Measurements from ENCODE around the gene ARMC9.
"Not testable (repeated sequence)": the region's sequence is repeated elsewhere in the genome, so short reads cannot be mapped to it uniquely, and the experiment has no call there.

Gene ARMC9, protein sequence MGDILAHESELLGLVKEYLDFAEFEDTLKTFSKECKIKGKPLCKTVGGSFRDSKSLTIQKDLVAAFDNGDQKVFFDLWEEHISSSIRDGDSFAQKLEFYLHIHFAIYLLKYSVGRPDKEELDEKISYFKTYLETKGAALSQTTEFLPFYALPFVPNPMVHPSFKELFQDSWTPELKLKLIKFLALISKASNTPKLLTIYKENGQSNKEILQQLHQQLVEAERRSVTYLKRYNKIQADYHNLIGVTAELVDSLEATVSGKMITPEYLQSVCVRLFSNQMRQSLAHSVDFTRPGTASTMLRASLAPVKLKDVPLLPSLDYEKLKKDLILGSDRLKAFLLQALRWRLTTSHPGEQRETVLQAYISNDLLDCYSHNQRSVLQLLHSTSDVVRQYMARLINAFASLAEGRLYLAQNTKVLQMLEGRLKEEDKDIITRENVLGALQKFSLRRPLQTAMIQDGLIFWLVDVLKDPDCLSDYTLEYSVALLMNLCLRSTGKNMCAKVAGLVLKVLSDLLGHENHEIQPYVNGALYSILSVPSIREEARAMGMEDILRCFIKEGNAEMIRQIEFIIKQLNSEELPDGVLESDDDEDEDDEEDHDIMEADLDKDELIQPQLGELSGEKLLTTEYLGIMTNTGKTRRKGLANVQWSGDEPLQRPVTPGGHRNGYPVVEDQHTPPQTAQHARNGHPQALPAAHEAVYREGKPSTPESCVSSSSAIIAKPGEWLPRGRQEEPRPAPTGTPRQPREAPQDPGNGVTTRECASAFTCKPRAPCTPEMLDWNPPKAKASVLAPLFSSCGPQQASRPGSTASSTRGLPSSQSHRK

DNA sequence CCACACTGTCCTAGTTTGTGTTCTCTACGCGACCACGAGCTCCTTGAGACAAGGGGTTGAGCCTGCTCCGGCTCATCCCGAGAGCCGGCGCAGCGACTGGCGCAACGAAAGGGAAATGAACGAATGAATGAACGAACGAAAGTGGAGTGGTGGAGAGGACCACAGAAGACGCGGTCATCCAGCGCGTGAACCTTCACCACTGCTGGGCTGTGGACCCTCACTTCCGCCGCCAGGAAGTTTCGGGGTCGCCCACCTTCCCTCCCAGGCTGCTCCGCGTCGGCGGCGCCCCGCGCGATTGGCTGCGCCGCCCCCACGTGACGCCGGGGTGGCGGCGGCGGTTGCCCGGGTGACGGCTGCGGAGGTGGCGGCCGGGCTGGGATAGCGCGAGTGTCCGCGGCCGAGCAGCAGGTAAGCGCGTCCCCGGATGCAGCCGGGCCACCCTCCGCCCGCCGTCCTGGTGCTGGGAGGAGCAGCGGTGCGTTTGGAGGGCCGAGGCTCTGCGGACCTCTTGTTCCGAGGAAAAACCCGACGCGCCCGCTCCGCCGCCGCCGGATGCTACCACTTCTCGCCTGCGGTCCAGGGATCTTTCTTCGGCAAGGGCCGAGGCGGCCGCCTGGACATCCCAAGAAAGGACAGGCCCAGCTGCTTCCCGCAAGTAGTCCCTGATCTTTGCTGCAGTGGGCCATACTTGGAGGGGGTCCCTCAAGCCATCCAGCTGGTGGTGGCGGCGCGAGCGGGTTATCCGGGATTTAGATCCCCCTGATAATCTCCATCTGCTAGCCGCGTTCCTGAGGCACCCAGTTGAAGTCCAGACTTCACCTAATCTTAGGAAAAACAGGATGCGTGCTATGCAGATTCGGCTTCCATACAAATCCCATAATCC lies at the start of gene ARMC9:
ARMC9 (plus strand) TSS at position 341 of the 883 bp plus-strand sequence. CDS start 7,608 bp downstream, outside the sequence.
- DNase-seq (ENCODE audit: low read depth, low spot score): no peak

DNA sequence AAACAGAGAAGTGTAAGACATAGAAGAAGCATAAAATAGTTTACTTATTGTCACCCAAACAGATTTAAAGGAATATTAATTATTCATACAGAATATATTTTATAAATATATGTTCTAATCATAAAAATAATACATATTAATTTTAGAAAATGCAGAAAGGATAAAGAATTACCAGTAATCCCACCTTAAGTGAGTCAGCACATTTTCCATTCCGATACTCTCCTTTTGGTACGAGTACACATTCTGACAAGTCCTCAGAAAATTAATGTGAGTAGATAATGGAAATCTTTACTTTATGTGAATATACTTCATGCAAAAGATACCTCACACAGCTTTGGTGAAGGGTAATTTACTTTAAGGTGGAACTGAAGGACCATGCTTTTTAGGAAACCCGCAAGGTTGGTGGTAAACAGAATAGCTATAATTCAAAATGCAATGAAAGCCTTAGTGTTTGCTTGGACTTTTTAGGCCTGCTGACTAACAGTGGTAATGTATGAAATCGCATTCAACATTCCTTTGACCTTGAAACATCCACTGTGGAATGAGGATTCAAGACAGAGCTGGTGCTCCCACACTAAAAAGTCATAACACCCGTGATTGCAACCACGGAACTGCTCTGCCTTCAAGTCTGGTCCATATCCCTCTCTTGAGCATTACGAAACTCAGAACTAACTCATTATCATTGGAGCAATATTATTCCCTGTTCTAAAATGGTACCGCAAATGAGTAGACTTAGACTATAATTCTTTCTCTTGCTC lies 45.5 kb upstream of the ARMC9 start:
- no peak for DNase-seq (ENCODE audit: low read depth, low spot score)

DNA sequence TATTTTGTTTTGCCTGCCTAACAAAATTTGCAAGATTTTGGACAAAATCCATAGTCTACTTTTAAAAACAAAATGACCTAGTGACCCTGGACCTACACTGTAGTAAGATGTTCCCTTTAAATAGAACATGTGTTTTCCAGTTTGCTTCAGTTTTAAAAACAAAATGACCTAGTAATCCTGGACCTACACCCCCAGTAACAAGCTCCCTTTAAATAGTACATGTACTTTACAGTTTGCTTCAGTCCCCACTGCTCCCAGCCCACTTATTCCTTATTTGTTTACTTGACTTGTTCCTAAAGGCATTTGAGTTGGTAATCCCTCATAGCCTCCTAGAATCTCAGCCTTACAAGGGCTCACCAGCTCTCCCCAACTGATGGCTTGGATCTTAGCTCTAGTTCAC lies 39.1 kb upstream of the ARMC9 start:
- DNase-seq (ENCODE audit: low read depth, low spot score): no peak

DNA sequence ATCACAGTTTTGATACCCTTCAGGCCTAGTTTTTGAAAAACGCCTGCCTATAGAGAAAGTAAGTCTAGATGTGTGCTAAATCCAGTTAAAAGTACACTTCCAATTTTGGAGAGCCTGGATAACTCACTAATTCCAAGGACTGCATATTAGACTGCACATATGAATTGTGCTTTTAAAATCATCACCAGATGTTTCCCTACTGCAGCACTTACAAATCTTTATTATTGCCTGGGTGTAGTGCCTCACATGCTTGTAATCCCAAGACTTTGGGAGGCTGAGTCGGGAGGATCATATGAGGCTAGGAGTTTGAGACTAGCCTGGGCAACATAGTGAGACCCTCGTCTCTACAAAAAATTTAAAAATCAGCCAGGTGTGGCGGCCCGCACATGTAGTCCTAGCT lies 37.7 kb upstream of the ARMC9 start:
- DNase-seq (ENCODE audit: low read depth, low spot score): no peak

DNA sequence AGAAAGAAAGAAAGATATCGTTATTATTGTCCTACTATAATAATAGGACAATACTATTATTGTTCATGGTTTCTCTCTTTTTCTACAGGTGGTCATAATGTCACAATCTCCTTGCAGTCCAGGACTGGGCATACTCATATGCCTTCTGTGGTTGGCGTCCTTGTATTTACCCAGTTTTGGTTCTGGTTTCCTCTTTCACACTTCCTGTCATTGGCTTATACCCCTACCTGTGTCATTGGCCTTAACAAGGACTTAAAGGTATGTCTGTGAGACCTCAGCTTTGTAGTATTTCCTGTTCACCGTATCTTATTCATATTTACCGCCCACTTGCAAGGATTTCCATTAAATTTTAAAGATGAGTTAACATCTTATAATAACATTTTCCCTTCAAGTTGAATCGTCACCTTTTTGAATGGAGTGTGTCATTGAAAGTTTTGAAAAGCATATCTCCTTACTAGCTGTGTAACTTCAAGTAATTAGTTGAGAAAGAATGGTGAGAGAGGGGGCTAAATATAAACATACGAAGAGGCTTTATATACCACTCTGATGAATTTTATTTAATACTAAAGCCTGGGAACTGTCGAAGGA lies 37.1 kb upstream of the ARMC9 start:
- no peak for DNase-seq (ENCODE audit: low read depth, low spot score)

DNA sequence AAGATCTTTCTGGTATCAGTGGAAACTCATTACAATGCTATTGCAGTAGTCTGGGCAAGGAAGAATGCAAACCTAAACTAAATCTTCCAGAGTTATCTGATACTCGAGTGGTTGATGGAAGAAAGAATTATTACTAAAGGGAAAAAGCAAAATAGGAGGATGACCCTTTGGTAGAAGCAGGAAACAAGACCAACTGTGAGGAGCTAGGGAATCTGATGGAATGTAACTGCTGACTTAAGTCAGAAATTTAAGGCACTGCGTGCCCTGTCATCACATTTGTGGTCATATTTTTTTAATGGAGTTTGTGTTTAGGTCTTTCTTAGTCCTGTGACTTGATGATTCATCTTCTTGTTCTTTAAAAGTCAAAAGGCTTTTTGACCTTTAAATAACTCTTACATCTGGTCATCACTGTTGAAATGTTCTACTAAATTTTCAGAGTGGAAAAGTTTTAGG lies 36.5 kb upstream of the ARMC9 start:
- DNase-seq (ENCODE audit: low read depth, low spot score): peak; percentile 91

DNA sequence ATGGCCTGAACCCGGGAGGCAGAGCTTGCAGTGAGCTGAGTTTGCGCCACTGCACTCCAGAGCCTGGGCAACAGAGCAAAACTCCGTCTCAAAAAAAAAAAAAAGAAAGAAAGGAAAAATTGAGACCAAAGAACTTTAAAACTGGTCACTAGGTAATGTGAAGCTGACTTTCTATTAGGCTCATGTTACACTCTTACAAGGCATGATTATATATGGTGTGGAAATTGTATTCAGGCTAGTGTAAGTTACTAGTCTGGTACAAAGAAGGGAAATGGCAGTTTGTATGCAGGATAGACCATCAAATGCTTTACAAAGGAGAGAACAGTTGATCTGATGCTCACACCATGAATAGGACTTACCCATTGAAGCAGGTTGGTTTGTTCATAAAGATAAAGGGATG lies 35.4 kb upstream of the ARMC9 start:
- DNase-seq (ENCODE audit: low read depth, low spot score): no peak

DNA sequence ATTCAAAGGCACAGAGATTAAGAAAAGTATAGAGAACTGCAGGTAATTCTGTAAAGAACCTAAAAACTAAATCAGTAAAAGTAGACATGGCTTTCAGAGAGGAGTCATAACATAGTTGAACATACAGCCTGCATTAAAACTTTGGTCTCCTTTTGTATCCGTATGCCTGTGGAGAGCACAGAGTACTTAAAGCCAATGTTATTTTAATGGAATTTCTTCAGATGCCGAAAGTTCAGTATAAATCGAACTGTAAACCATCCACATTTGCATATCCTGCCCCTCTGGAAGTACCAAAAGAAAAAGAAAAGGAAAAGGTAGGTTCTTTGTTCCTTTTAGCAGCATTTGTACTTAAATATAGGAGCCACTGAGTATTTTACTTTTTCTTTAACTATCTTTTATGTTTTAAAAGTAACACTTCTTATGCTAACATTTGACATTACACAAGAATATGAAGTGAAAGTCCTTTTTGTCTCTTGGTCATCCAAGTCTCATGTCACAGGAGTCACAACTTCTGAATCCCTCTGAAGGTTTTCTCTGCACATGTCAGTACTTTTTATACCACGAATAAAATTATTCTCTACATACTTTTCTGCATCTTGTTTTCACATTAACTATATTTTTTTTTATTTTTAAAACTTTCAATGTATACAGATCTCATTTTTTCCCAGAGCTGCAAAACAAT lies 34.9 kb upstream of the ARMC9 start:
- DNase-seq (ENCODE audit: low read depth, low spot score): no peak

DNA sequence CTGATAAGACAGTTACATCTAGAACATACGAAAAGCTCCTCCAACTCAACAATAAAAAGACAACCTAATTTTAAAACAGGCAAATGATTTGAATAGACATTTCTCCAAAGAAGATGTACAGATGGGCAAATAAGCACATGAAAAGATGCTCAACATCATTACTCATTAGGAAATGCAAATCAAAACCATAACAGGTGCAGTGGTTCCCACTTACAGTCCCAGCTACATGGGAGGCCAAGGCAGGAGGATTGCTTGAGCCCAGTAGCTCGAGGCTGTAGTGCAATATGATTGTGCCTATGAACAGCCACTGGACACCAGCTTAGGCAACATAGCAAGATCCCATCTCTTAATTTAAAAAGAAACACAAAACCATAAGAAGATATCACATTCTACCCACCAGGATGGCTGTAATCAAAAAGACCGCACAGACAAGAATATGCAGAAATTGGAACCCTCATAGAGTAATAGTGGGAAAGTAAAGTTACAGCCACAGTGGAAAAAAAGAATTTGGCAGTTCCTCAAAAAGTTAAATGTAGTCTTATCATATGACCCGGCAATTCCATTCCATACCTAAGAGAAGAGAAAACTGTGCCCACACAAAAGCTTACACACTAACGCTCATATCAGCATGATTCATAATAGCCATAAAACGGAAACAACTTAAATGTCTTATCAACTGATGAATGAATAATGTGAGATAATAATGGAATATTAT lies 30.5 kb upstream of the ARMC9 start:
- no peak for DNase-seq (ENCODE audit: low read depth, low spot score)

DNA sequence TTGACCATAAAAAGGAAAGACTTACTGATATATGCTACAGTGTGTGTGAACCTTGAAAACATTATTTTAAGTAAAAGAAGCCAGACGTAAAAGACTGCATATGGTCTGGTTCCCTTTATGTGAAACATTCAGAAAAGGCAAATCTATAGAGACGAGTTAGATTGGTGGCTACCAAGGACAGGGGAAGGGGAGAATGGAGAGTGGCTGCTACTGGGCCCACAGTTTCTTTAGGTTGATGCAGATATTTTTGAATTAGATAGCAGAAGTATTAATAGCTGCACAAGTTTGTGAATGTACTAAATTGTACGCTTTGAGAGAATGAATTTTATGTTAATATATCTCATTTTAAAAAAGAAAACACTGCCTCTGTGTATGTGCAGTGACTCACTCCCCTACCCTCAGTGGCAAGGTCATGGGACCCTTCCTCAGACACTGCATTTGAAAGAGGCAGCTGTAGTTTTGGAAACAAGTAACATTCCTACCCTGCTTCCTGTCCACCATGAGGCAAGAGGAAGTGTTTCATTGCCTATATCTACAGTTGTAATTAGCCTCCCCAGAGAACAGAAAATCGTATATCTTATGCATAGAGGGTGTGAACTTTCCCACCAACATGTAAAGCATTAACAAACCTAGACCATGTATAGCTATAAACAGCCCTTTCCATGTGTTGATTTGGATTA lies 29.8 kb upstream of the ARMC9 start:
- no peak for DNase-seq (ENCODE audit: low read depth, low spot score)

DNA sequence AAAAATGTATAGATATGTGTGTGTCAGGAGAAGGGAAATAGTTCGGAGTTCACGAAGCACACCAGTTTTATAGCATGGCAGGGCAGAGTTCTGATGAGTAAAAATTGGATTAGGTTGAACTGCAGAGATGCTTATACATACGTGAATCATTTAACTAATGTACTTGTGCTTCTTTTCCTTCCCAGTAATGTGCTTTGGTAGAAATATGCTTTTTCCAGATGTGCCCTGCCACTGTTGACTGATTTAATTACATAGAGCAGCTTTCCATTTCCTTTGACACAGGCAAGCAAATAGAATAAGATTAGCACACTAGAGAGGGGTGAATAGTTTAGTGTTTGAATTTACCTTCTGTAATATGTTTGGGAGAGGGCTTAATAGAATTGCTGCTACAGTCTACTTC lies 28.9 kb upstream of the ARMC9 start:
- no peak for DNase-seq (ENCODE audit: low read depth, low spot score)

DNA sequence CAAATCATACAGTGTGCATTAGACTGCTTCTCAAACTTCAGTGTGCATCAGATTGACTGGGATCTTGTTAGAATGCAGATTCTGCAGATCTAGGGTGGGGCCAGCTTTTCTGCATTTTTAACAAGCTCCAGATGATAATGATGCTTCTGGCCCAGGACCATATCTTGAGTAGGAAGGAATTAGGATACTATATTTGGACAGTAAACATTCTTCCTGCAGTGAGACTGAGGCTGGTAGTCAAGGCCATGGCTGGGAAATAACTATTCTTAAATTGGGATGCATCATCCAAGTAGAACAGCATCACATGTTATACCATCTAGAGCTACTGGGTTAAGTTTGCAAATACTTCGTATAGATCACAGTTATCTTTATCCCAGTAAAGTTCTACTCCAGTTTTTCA lies 28.4 kb upstream of the ARMC9 start:
- no peak for DNase-seq (ENCODE audit: low read depth, low spot score)

DNA sequence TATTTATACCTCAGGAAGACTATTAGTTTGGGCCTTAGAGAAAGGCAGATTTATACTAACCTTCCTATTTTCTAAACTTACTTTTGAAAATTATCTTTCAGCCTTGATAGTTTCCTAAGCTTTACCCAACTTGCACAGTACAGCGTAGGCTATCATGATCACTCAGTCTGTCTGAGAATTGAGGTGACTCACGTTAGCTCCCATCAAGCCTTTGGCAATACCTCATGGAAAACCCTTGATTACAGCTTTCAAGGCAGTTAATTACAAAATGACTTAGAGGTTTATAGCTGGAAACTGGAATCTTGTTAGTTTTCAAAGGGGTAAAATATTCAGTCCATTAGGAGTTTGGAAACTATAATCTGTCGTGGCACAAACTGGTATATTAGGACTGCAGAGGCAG lies 26.4 kb upstream of the ARMC9 start:
- no peak for DNase-seq (ENCODE audit: low read depth, low spot score)

DNA sequence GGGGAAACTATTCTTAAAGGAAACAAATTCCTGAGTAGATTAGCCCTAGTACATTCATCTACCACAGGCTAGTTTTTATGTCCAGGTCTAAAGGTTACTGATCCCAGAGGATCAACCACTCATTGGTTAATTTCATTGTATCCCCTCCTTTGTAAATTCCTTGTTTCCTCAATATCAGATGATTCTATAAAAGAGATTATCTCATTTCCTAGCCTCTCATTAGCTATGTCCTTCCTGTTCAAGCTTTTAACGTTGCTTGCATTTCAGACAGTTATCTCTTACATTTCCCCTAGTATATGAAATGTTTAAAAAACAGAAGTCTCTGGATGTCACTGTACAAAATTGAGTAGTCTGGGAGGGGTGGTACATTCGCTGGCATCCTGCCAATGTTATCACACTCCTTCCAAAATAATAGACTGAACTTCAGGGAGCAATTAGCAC lies 24.2 kb upstream of the ARMC9 start:
- no peak for DNase-seq (ENCODE audit: low read depth, low spot score)

DNA sequence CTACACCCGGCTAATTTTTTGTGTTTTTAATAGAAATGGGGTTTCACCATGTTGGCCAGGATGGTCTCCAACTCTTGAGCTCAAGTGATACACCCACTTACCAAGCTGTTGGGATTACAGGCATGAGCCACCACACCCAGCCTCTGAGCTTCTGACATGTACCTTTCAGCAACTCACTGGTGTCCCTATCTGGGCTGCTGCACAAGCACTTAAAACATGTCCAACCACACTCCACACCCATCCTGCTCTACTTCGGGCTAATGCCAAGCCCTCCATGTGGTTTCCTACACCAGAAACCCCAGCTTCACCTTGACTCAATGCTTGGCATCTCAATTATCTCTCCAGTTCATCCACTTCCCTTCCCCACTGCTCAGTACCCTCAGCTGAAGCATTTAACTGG lies 22.4 kb upstream of the ARMC9 start:
- DNase-seq (ENCODE audit: low read depth, low spot score): no peak

DNA sequence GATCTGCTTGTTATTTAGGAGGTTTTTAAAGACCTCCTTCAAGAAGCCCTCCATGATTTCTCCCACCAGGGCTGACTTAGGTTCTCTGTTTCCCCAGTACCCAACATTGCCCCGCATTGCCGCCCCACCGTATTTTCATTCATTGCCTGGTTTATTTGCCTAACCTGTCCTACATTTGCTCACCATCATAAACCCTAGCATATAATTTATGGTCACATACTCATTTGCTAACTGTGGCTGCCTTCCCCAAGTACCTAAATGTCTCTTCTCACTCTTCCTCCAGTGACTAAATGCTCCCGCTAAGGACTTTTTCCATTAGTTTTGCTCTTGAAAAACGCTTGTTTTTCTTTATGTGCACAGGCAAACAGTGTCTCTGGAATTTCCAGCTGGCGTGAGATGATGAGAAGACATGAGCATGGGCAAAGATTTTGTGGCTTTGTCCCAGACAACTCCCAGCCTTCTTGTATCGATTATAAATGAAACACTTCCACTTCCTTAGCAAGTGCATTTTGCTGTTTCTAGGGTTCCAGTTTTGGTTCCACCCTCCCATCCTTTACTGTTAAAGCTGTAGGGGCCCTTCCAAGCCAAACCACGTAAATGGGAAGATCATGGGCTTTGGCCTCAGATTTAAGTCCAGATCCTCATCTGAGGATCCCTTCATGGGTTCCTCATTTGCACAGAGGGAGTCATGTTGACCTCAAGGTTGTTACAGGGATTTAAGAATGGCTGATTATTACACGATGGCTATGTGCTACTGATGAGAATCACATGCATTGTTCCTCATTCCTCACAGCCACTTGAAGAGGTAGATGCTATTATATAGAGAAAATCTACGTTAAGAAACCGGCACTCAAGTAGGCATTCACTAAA lies 21.0 kb upstream of the ARMC9 start:
- no peak for DNase-seq (ENCODE audit: low read depth, low spot score)

DNA sequence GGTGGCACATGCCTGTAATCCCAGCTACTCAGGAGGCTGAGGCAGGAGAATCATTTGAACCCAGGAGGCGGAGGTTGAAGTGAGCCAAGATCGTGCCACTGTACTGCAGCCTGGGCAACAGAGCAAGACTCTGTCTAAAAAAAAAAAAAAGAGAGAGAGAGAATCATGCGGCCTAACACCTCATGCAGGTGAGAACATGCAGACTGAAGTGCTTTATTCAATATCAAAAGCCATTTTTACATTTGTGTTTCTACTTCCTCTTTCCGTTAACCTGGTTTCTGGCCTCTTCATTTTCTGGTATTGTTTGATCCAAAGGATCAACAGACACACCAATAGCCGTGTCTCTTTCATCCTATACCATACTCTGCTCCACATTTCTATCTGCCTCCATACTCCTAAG lies 19.6 kb upstream of the ARMC9 start:
- not testable (repeated sequence) for DNase-seq (ENCODE audit: low read depth, low spot score)

Data from brain pericyte (primary cell).